Stimulated activated CD4-positive, alpha-beta T cell treated with anti-CD3 and anti-CD28 coated beads, Interleukin-4, amount 100 ng/mL, for 24 hours (primary cell): Measurements from ENCODE around the gene SHANK2.
"Not testable (repeated sequence)": the region's sequence is repeated elsewhere in the genome, so short reads cannot be mapped to it uniquely, and the experiment has no call there.

ENCODE experiments used
- DNase-seq: peaks from one replicate; pipeline ENCODE4 v3.0.0-alpha.2; 2020

Gene SHANK2

DNA sequence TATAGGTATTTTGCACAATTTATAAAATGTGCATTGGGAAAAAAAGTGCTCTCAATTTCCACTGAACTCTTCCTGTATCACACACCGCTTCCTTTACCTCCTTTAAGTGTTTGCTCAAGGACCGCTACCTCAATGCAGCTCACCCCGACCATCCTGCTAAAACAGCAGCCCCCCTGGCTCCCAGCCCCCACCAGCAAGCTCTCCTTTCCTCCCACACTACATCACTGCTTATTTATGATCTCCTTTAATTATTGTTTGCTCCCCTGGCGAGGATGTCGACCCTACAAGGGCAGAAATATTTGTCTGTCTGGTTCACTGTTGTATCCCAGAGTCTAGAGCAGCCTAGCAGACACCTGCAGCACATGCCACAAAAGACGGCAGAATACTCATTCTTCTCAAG is 10.0 kb downstream of the SHANK2 start:
- DNase-seq, result no peak

DNA sequence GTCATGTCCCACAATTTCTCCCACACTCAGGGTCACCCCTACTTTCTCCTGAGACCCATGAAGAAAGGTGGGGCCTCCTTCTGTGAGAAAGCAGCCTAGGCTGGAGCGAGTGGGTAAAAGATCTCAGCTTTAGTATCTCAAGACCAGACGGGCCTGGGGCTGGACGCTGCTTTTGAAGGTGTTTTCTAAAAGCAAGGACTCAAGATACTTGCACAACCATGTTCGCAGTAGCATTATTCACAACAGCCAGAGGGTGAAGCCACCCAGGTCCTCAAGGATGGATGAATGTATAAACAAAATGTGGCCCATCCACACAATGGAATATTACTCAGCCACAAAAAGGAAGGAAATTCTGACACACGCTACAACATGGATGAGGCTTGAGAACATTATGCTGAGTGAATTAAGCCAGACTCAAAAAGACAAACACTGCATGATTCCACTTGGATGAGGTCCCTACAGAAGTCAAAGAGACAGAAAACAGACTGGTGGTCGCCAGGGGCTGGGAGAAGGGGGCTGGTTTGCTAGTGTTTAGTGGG is 10.6 kb downstream of the SHANK2 start:
- DNase-seq, result no peak

- no peak for DNase-seq
Measured at GRCh38 chr11:71240865-71241691, 11.3 kb downstream of the SHANK2 start.

DNA sequence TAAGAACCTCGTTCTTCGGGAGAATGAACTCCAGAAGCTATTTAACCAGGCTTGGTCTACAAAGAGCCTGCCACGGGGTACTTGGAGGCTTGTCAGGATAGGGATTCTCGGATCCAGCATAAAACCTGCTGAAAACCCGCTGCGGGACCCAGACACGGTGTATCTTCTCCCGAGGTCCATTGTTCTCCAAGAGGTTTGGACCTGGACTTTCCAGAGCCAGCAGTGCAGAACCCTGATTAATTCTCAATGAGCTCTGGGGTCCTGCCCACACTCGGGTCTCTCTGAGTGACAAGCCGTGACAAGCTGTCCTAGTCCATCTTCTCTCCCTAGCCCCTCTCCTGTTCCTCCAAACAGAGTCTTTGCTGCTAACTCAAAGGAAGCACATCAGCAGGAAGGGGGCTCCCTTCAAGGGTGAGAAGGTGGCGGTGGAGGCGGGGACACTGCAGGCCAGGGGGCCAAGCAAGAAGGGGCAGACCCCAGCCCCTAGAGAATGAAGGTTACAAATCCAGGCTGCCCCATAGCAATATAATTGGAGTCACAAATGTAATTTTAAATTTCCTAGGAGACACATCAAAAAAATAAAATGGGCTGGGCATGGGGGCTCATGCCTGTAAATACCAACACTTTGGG is 12.2 kb downstream of the SHANK2 start:
- no peak for DNase-seq

GRCh38 chr11:71239581-71239980 is 12.8 kb downstream of the SHANK2 start:
- DNase-seq, result no peak

- no peak for DNase-seq
Measured at GRCh38 chr11:71238941-71239340, 13.4 kb downstream of the SHANK2 start.

GRCh38 chr11:71238285-71238875 is 14.0 kb downstream of the SHANK2 start:
- no peak for DNase-seq

DNA sequence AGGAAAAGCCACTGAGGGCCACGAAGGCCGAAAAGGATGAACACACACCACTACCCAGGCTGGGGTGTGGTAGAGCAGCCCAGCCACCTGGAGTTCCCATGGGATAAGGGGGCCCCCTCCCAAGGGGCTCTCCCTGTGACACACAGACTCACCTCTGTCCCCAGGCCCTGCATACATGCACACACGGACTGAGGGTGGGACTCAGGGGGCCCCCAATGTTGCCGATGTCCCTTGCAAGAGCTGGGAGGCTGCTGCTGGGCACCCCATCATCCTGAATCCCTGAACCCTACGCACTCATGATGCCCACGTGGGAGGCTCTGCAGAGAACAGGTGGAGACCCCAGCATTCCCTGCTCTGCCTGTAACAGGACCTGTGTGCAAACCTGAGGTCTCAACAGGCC is 14.5 kb downstream of the SHANK2 start:
- no peak for DNase-seq

- no peak for DNase-seq
Measured at GRCh38 chr11:71236836-71237475, 15.4 kb downstream of the SHANK2 start.

DNA sequence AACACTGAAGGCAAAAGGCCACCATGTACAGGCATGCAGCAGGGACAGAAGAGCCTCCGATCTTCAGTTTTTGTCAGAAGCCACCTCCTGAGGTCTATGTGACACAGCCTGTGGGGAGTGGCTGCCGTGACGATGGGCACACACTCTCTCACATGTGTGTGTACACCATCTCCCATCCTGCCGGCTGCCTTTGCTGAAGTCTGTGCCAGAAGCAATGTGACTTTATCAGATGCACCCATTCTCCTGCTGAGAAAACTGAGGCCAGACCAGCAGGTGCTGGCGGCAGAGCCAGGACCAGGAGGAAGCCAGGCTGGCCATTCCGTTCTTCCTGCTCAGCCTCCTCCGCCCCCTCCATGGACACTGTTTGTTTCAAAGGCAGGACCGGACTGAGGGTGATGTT is 16.7 kb downstream of the SHANK2 start:
- DNase-seq, result no peak

- DNase-seq, result not testable (repeated sequence)
Measured at GRCh38 chr11:71233896-71234852, 18.2 kb downstream of the SHANK2 start.

DNA sequence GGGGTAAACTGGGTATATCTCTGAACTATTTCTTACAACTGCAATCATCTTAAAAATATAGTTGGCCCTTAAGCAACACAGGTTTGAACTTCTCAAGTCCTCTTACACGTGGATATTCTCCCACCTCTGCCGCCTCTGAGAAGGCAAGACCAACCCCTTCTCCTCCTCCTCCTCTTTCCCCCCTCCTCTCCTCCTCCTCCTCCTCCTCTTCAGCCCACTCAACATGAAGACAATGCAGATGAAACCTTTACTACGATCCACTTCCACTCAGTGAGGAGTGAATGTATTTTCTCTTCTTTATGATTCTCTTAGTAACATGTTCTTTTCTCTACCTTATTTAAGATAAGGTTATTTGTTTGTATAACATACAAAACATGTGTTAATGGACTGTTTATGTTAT is 20.0 kb downstream of the SHANK2 start:
- no peak for DNase-seq

GRCh38 chr11:71228961-71229360 is 23.4 kb downstream of the SHANK2 start:
- no peak for DNase-seq

- no peak for DNase-seq
Measured at GRCh38 chr11:71227058-71227659, 25.2 kb downstream of the SHANK2 start.

GRCh38 chr11:71223671-71224660 is 28.4 kb downstream of the SHANK2 start:
- DNase-seq, result no peak

DNA sequence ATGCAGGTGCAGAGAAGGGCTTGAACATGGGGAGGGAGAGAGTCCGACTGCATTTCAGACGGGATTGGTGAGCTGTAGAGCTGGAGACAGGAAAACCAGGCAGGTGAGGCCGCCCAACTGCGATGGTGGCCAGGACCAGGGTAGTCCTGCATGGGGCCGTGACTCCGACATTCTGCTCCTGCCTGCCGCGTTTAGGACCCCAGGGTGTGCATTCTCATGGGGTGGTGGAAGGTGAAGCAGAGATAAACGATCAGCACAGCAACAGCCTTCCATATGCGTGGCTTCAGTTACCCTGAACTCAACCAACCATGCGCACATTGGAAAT is 29.3 kb downstream of the SHANK2 start:
- DNase-seq, result no peak

GRCh38 chr11:71222318-71223080 is 29.9 kb downstream of the SHANK2 start:
- no peak for DNase-seq

GRCh38 chr11:71221821-71222220 is 30.6 kb downstream of the SHANK2 start:
- no peak for DNase-seq

- DNase-seq, result no peak
Measured at GRCh38 chr11:71221201-71221600, 31.2 kb downstream of the SHANK2 start.
